Measurements from ENCODE around the gene MPRIP.
A peak's percentile ranks its signal among the peaks of the same experiment; 100 is the strongest.
"Not testable (repeated sequence)": the region's sequence is repeated elsewhere in the genome, so short reads cannot be mapped to it uniquely, and the experiment has no call there.

Gene MPRIP

GRCh38 chr17:17130077-17130844 is 88.0 kb downstream of the MPRIP start:
- DNase-seq = no peak

- no peak for DNase-seq
Measured at GRCh38 chr17:17131839-17132238, 89.6 kb downstream of the MPRIP start.

- no peak for DNase-seq
Measured at GRCh38 chr17:17132746-17133145, 90.5 kb downstream of the MPRIP start.

- no peak for DNase-seq
Measured at GRCh38 chr17:17134051-17134956, 92.0 kb downstream of the MPRIP start.

- no peak for DNase-seq
Measured at GRCh38 chr17:17134957-17135333, 92.7 kb downstream of the MPRIP start.

- DNase-seq = not testable (repeated sequence)
Measured at GRCh38 chr17:17136221-17136620, 94.0 kb downstream of the MPRIP start.

- no peak for DNase-seq
Measured at GRCh38 chr17:17137731-17138585, 95.7 kb downstream of the MPRIP start.

- no peak for DNase-seq
Measured at GRCh38 chr17:17139972-17140589, 97.8 kb downstream of the MPRIP start.

- no peak for DNase-seq
Measured at GRCh38 chr17:17140590-17140980, 98.3 kb downstream of the MPRIP start.

GRCh38 chr17:17141279-17141678 is 99.0 kb downstream of the MPRIP start:
- no peak for DNase-seq

GRCh38 chr17:17141860-17142552 is 99.7 kb downstream of the MPRIP start:
- DNase-seq = peak; percentile 56

GRCh38 chr17:17142556-17142955 is 100.3 kb downstream of the MPRIP start:
- no peak for DNase-seq

GRCh38 chr17:17143501-17143900 is 101.2 kb downstream of the MPRIP start:
- DNase-seq = no peak

GRCh38 chr17:17144061-17144460 is 101.8 kb downstream of the MPRIP start:
- no peak for DNase-seq

GRCh38 chr17:17144916-17145665 is 102.8 kb downstream of the MPRIP start:
- DNase-seq = no peak

- peak; percentile 38 for DNase-seq
Measured at GRCh38 chr17:17146786-17147406, 104.6 kb downstream of the MPRIP start.

- no peak for DNase-seq
Measured at GRCh38 chr17:17147821-17148220, 105.6 kb downstream of the MPRIP start.

GRCh38 chr17:17149520-17150447 is 107.5 kb downstream of the MPRIP start:
- no peak for DNase-seq

- DNase-seq = no peak
Measured at GRCh38 chr17:17150448-17150800, 108.2 kb downstream of the MPRIP start.

- DNase-seq = no peak
Measured at GRCh38 chr17:17151055-17151454, 108.8 kb downstream of the MPRIP start.
